ENCODE data around the gene HCAR3. TPM values are rescaled to one million over a fixed set of nuclear protein-coding genes. Genes with fewer than 3 reads are reported as not detected.
A peak's percentile ranks its signal among the peaks of the same experiment; 100 is the strongest.
"Not testable (repeated sequence)": the region's sequence is repeated elsewhere in the genome, so short reads cannot be mapped to it uniquely, and the experiment has no call there.

Gene HCAR3
- total RNA-seq (2021; ENCODE audit: unreplicated experiment): not detected
- 0.10 TPM for polyA plus RNA-seq (2012; ENCODE audit: insufficient read length)
- percentile 17 among the genes with signal in this experiment for Bru-seq, nascent RNA
- not detected for BruChase-seq, experiment 1, labeled RNA remaining after a 2-hour chase
- not detected for BruChase-seq, experiment 2, labeled RNA remaining after a 6-hour chase
- long read RNA-seq: 0 reads

DNA sequence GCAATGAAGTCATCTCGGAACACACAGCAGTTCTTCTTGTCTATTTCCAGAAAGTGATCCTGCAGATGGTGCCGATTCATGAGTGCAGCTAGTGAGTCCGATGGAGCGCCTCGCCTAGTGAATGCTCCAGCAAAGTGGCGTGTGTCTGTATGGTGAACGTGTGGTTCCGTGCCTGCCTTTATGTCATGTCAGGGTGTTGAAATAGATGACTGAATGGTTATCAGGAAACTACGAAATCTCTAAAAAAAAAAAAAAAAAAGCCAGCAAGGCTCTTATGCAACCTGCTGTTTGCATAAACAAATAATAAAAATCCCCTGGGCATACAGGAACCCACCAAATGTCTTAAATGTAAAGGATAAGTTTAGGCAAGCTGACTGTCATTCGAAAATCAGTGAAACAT is at the start of gene HCAR3:
HCAR3 (minus strand) TSS at position 154 of the 400 bp plus-strand sequence; CDS start at position 80, 74 bp downstream.
- H3K4me3 ChIP-seq (ENCODE audit: low read depth in 2 of 2, low read length in 2 of 2); ATAC-seq; H3K9me3 ChIP-seq (ENCODE audit: control insufficient read depth, insufficient read depth, low read depth, low read length); BruUV-seq (replicated peaks); DNase-seq (ENCODE audit: low read depth, low spot score); in situ Hi-C loops (cut with HindIII; ENCODE audit: low pct_unique_long_range_greater_than_20kb, low sequenced_read_pairs); CTCF ChIA-PET; H3K36me3 ChIP-seq (ENCODE audit: control insufficient read depth, insufficient read depth, low read length); H3K27ac ChIP-seq (ENCODE audit: low read length); H3K4me1 ChIP-seq (ENCODE audit: control insufficient read depth, insufficient read depth, low read length); intact Hi-C loops (cut with micrococcal nuclease; ENCODE audit: unreplicated experiment); POLR2A ChIA-PET; H3K27me3 ChIP-seq (ENCODE audit: control insufficient read depth, insufficient read depth, low read length): not testable (repeated sequence)

GRCh38 chr12:122757568-122757967 is 41.0 kb upstream of the HCAR3 start:
- no peak for TF ChIP-seq POLR2AphosphoS5 (IDR thresholded peaks at IDR 0.05; ENCODE audit: low read depth, low read length)
- no peak for TF ChIP-seq REST (IDR thresholded peaks at IDR 0.05; ENCODE audit: insufficient read depth in 1 of 2, low read depth in 2 of 2, low read length in 1 of 2)
- TF ChIP-seq, protein P1, sequence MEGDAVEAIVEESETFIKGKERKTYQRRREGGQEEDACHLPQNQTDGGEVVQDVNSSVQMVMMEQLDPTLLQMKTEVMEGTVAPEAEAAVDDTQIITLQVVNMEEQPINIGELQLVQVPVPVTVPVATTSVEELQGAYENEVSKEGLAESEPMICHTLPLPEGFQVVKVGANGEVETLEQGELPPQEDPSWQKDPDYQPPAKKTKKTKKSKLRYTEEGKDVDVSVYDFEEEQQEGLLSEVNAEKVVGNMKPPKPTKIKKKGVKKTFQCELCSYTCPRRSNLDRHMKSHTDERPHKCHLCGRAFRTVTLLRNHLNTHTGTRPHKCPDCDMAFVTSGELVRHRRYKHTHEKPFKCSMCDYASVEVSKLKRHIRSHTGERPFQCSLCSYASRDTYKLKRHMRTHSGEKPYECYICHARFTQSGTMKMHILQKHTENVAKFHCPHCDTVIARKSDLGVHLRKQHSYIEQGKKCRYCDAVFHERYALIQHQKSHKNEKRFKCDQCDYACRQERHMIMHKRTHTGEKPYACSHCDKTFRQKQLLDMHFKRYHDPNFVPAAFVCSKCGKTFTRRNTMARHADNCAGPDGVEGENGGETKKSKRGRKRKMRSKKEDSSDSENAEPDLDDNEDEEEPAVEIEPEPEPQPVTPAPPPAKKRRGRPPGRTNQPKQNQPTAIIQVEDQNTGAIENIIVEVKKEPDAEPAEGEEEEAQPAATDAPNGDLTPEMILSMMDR (IDR thresholded peaks at IDR 0.05): no peak
- TF ChIP-seq SIN3A (IDR thresholded peaks at IDR 0.05; ENCODE audit: borderline replicate concordance, insufficient read depth, low read depth, low read length): no peak
- TF ChIP-seq TCF7L2 (IDR thresholded peaks at IDR 0.05; ENCODE audit: low read depth, low read length): no peak
- intact Hi-C loops (cut with micrococcal nuclease; ENCODE audit: unreplicated experiment) (no loop called here), in situ Hi-C loops (cut with HindIII; ENCODE audit: low pct_unique_long_range_greater_than_20kb, low sequenced_read_pairs) (no loop called here)
- no peak overlapping the region for H3K27ac ChIP-seq (ENCODE audit: low read length)
- no TSS peak for BruUV-seq (replicated peaks)
- ATAC-seq (no peak), DNase-seq (ENCODE audit: low read depth, low spot score) (no peak)
- H3K4me3 ChIP-seq (ENCODE audit: low read depth in 2 of 2, low read length in 2 of 2): no peak overlapping the region
- POLR2A ChIA-PET: no interaction called here
- no peaks in the 10 kb centered on the region for H3K9me3 ChIP-seq (ENCODE audit: control insufficient read depth, insufficient read depth, low read depth, low read length)
- CTCF ChIA-PET: no interaction called here
- peaks cover 52% of the 10 kb centered on the region for H3K36me3 ChIP-seq (ENCODE audit: control insufficient read depth, insufficient read depth, low read length)
- H3K4me1 ChIP-seq (ENCODE audit: control insufficient read depth, insufficient read depth, low read length): peaks cover 12% of the 10 kb centered on the region
- H3K27me3 ChIP-seq (ENCODE audit: control insufficient read depth, insufficient read depth, low read length): no peaks in the 10 kb centered on the region

DNA sequence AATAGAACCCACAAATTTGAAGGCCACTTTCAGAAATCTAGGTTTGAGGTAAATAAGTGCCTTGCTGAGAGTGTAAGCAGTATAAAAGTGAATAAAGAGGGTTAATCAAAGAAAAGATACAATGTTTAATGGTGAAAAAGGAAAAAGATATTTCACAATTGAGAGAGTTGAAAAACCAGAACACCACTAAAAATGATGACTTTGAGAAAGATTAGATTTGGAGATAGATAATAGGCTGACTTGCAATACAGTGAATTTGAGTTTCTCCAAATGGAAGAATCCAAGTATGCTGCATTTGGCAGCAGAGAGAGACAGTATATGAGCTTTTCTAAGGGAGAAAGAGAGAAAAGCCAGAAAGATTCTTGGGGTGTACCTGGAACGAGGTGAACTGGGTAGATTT is 38.2 kb upstream of the HCAR3 start:
- Histone ChIP-seq H3K27ac (ENCODE audit: low read length) (no peak overlapping the region), H3K4me1 (ENCODE audit: control insufficient read depth, insufficient read depth, low read length) (peaks cover 12% of the 10 kb centered on the region), H3K4me3 (ENCODE audit: low read depth in 2 of 2, low read length in 2 of 2) (no peak overlapping the region), H3K36me3 (ENCODE audit: control insufficient read depth, insufficient read depth, low read length) (peaks cover 39% of the 10 kb centered on the region), H3K9me3 (ENCODE audit: control insufficient read depth, insufficient read depth, low read depth, low read length) (no peaks in the 10 kb centered on the region), H3K27me3 (ENCODE audit: control insufficient read depth, insufficient read depth, low read length) (no peaks in the 10 kb centered on the region)
- no peak for DNase-seq (ENCODE audit: low read depth, low spot score)
- intact Hi-C loops (cut with micrococcal nuclease; ENCODE audit: unreplicated experiment) (loop anchor here (5.0 kb wide), 1 partner anchor 117 kb away; no protein-coding TSS in a partner anchor), in situ Hi-C loops (cut with HindIII; ENCODE audit: low pct_unique_long_range_greater_than_20kb, low sequenced_read_pairs) (no loop called here)
- no peak for ATAC-seq
- BruUV-seq (replicated peaks): no TSS peak
- TF ChIP-seq REST (IDR thresholded peaks at IDR 0.05; ENCODE audit: insufficient read depth in 1 of 2, low read depth in 2 of 2, low read length in 1 of 2) (no peak), TCF7L2 (IDR thresholded peaks at IDR 0.05; ENCODE audit: low read depth, low read length) (no peak)
- POLR2A ChIA-PET: no interaction called here
- CTCF ChIA-PET: no interaction called here
